Endothelial cell of umbilical vein (primary cell): ENCODE results near the gene M1AP.

Experiments
- CTCF ChIP-seq, 2 donors: IDR thresholded peaks; 1 replicate in 1 of 2; 2 replicates in 1 of 2; pipeline ENCODE4 v1.5.1; 2011; ENCODE audit warnings: low read length in 2 of 2, mild to moderate bottlenecking in 2 of 2, moderate library complexity in 2 of 2, control low read depth in 1 of 2, inconsistent platforms in 1 of 2, low read depth in 1 of 2; ENCODE audit not compliant: insufficient read depth in 1 of 2; ENCODE audit errors: extremely low read depth in 1 of 2
- EZH2 ChIP-seq: IDR thresholded peaks from 2 replicates; pipeline ENCODE4 v1.6.1; 2012; ENCODE audit warnings: borderline replicate concordance, low read depth, mild to moderate bottlenecking, moderate library complexity, low read length, inconsistent platforms; ENCODE audit not compliant: severe bottlenecking
- GATA2 ChIP-seq: IDR thresholded peaks from 2 replicates; pipeline ENCODE4 v1.7.0; 2011; ENCODE audit warnings: low read depth, mild to moderate bottlenecking, moderate library complexity, mixed read lengths, low read length; ENCODE audit not compliant: insufficient read length, insufficient read depth
- JUN ChIP-seq: IDR thresholded peaks from 2 replicates; pipeline ENCODE4 v1.6.1; 2011; ENCODE audit warnings: borderline replicate concordance, low read depth; ENCODE audit not compliant: insufficient read length, insufficient read depth
- MYC ChIP-seq: IDR thresholded peaks from one replicate; pipeline ENCODE4 v1.6.1; 2011; ENCODE audit warnings: mild to moderate bottlenecking, low read depth, low read length
- POLR2A ChIP-seq: IDR thresholded peaks from 2 replicates; pipeline ENCODE4 v1.6.1; 2012; ENCODE audit warnings: low read depth, mild to moderate bottlenecking, control low read depth, low read length
- POLR2AphosphoS5 ChIP-seq: IDR thresholded peaks from 2 replicates; pipeline ENCODE4 v1.6.1; 2012; ENCODE audit warnings: low read depth, mild to moderate bottlenecking, control low read depth, low read length, moderate library complexity; ENCODE audit not compliant: insufficient read depth
- TF ChIP-seq, protein P1 (sequence below): IDR thresholded peaks from 2 replicates; pipeline ENCODE4 v1.6.1; 2011; ENCODE audit not compliant: insufficient read depth, insufficient read length

DNA sequence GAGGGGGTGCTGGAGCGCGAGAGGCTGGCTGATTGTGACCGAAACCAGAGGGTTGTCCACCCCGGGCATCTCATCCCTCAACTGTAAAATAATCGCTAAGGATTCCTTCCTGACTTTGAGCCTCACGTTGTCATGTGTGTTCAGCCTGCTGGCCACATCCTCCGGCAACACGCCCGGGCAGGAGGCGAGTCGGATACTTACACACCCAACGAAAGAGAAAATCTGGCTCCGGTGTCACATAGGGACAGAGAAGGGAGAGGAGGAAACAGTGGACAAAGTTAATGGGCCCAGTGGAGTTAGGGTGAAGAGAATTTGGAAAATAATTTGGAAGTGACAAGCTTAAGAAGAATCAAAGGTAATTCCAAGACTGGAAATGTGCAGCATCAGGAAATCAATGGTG is 131.5 kb downstream of the M1AP start:
- TF ChIP-seq, protein P1, sequence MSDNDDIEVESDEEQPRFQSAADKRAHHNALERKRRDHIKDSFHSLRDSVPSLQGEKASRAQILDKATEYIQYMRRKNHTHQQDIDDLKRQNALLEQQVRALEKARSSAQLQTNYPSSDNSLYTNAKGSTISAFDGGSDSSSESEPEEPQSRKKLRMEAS: no peak
- TF ChIP-seq CTCF (IDR thresholded peaks at IDR 0.05; ENCODE audit: extremely low read depth in 1 of 2, insufficient read depth in 1 of 2, low read depth in 1 of 2, low read length in 2 of 2) (no peak), POLR2AphosphoS5 (no peak), GATA2 (no peak), MYC (no peak), POLR2A (no peak), EZH2 (no peak), JUN (no peak)
